H1 (cell line): Measurements from ENCODE around the gene NMT1. TPM values are rescaled to one million over a fixed set of nuclear protein-coding genes. Genes with fewer than 3 reads are reported as not detected.

Experiments used
- CBX5 ChIP-seq: fragments of 300-800, 300-1000 bp; sonication (generic); IDR thresholded peaks from 2 replicates; pipeline ENCODE4 v1.7.1; 2016; ENCODE audit warnings: antibody characterized with exemption, low read length, low read depth
- polyA plus RNA-seq, 7 experiments: library from polyadenylated mRNA; depleted of rRNA in 3 of 7; stranded (reverse) in 5 of 7; unstranded in 2 of 7; fragments of >200 nt in 5 of 7; fragments of 200-250 nt in 2 of 7; gene quantifications; 1 replicate in 5 of 7; 2 replicates in 1 of 7; 4 replicates in 1 of 7; pipeline versions ENCODE4 v1.2.1 to v1.2.3, GENCODE V29; 2011 to 2013; ENCODE audit warnings: missing spikeins in 2 of 7, mixed read lengths in 2 of 7
- total RNA-seq: library from RNA; stranded (reverse); fragmentation: NEBNext Ultra II Directional; extraction: Animal tissue kit (Norgen Biotek cat#: 25700); gene quantifications from 2 replicates; pipeline ENCODE4 v1.2.1, GENCODE V29; 2021

NMT1 gene
- total and polyA plus RNA-seq, 2 of the 8 experiments (the other 6 are each of a cell fraction or from before 2014, with no cell fraction given), result 42.9 to 149 TPM

- TF ChIP-seq CBX5, result no peak
Measured at GRCh38 chr17:45102856-45103255, 41.7 kb downstream of the NMT1 start (continued).
